ENCODE data around the gene TIMM10B. TPM values are rescaled to one million over a fixed set of nuclear protein-coding genes. Genes with fewer than 3 reads are reported as not detected.

Gene TIMM10B
- polyA plus RNA-seq, 1 donor from 2014 or later = 24.9 TPM

DNA sequence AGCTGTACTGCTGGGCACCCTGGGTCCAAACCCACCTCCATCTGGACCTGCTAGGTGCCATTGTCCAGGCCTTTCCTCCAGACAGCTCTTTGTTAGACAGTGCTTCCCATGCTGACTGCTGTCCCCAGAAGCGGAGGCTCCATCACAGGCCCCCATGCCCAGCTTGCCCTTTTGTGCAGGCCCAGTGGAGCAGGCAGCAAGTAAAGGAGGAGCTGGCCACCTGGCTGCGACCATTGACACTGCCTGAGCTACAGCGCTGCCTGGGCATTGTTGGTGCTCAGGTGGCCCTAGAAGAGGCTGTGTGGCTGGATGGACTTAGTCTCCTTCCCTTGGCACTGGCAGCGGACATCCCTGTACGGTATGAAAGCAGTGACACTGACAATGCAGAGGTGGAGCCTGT, 17.2 kb downstream of the TIMM10B start:
- no peak overlapping the region for H2AFZ ChIP-seq (ENCODE audit: low read depth, low read length)
- H3K27me3 ChIP-seq (ENCODE audit: insufficient read depth, low read depth, low read length) = no peaks in the 10 kb centered on the region
- no peak overlapping the region for H3K27ac ChIP-seq (ENCODE audit: low read length)
- H3K9me2 ChIP-seq (ENCODE audit: insufficient read depth, low read length) = no peaks in the 10 kb centered on the region
- no peak overlapping the region for H3K4me2 ChIP-seq (ENCODE audit: low read length)
- H3K9me3 ChIP-seq (ENCODE audit: low read length) = no peaks in the 10 kb centered on the region
- no peaks in the 10 kb centered on the region for H3K36me3 ChIP-seq (ENCODE audit: insufficient read depth, low read length)
- H4K20me1 ChIP-seq (ENCODE audit: insufficient read depth) = no peaks in the 10 kb centered on the region
- H3K79me2 ChIP-seq (replicated peaks; ENCODE audit: insufficient read depth, low read length) = no peaks in the 10 kb centered on the region
- TF ChIP-seq EZH2 (IDR thresholded peaks at IDR 0.05; ENCODE audit: borderline replicate concordance, insufficient read depth, low read length, poor library complexity, severe bottlenecking) (no peak), POLR2AphosphoS5 (IDR thresholded peaks at IDR 0.05) (no peak), TAF1 (IDR thresholded peaks at IDR 0.05; ENCODE audit: low read depth) (no peak), SMC3 (conservative IDR thresholded peaks at IDR 0.05; ENCODE audit: poor library complexity) (no peak), EP300 (conservative IDR thresholded peaks at IDR 0.05; ENCODE audit: poor library complexity, severe bottlenecking) (no peak), MXI1 (conservative IDR thresholded peaks at IDR 0.05; ENCODE audit: poor library complexity, severe bottlenecking) (no peak), RAD21 (conservative IDR thresholded peaks at IDR 0.05) (no peak)
- TF ChIP-seq, protein P1, sequence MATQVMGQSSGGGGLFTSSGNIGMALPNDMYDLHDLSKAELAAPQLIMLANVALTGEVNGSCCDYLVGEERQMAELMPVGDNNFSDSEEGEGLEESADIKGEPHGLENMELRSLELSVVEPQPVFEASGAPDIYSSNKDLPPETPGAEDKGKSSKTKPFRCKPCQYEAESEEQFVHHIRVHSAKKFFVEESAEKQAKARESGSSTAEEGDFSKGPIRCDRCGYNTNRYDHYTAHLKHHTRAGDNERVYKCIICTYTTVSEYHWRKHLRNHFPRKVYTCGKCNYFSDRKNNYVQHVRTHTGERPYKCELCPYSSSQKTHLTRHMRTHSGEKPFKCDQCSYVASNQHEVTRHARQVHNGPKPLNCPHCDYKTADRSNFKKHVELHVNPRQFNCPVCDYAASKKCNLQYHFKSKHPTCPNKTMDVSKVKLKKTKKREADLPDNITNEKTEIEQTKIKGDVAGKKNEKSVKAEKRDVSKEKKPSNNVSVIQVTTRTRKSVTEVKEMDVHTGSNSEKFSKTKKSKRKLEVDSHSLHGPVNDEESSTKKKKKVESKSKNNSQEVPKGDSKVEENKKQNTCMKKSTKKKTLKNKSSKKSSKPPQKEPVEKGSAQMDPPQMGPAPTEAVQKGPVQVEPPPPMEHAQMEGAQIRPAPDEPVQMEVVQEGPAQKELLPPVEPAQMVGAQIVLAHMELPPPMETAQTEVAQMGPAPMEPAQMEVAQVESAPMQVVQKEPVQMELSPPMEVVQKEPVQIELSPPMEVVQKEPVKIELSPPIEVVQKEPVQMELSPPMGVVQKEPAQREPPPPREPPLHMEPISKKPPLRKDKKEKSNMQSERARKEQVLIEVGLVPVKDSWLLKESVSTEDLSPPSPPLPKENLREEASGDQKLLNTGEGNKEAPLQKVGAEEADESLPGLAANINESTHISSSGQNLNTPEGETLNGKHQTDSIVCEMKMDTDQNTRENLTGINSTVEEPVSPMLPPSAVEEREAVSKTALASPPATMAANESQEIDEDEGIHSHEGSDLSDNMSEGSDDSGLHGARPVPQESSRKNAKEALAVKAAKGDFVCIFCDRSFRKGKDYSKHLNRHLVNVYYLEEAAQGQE (IDR thresholded peaks at IDR 0.05; ENCODE audit: borderline replicate concordance) = no peak
- TF ChIP-seq, protein P2, sequence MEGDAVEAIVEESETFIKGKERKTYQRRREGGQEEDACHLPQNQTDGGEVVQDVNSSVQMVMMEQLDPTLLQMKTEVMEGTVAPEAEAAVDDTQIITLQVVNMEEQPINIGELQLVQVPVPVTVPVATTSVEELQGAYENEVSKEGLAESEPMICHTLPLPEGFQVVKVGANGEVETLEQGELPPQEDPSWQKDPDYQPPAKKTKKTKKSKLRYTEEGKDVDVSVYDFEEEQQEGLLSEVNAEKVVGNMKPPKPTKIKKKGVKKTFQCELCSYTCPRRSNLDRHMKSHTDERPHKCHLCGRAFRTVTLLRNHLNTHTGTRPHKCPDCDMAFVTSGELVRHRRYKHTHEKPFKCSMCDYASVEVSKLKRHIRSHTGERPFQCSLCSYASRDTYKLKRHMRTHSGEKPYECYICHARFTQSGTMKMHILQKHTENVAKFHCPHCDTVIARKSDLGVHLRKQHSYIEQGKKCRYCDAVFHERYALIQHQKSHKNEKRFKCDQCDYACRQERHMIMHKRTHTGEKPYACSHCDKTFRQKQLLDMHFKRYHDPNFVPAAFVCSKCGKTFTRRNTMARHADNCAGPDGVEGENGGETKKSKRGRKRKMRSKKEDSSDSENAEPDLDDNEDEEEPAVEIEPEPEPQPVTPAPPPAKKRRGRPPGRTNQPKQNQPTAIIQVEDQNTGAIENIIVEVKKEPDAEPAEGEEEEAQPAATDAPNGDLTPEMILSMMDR (IDR thresholded peaks at IDR 0.05; ENCODE audit: poor library complexity, severe bottlenecking) = no peak
- no peak overlapping the region for H3K4me3 ChIP-seq (ENCODE audit: low read length)
- H3F3A ChIP-seq (ENCODE audit: insufficient read depth, low read length, poor library complexity, severe bottlenecking) = no peaks in the 10 kb centered on the region
- no peak overlapping the region for H3K9ac ChIP-seq (ENCODE audit: low read length)

DNA sequence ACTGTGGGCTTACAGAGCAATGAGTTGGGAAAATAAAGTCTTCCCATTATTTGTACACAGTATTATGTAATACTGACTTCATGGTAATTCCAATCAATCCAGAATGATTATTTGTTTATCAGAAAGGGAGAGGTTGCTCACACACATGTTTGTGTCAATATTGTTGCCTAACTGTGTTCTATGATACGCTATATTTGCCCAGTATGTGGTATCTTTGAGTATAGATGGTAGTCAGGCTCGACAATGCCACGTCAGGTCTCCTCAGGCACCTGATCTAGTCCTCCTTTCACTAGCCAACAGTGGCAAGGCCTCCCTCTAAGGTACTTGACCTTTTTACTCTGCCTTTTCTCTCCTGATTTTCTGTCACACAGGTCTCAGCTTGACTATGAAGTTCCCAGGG, 21.1 kb downstream of the TIMM10B start:
- no peaks in the 10 kb centered on the region for H3K36me3 ChIP-seq (ENCODE audit: insufficient read depth, low read length)
- no peak overlapping the region for H3K27ac ChIP-seq (ENCODE audit: low read length)
- no peak overlapping the region for H2AFZ ChIP-seq (ENCODE audit: low read depth, low read length)
- no peaks in the 10 kb centered on the region for H3K9me2 ChIP-seq (ENCODE audit: insufficient read depth, low read length)
- no peak for TF ChIP-seq MXI1 (conservative IDR thresholded peaks at IDR 0.05; ENCODE audit: poor library complexity, severe bottlenecking)
- TF ChIP-seq, protein P1 (IDR thresholded peaks at IDR 0.05; ENCODE audit: borderline replicate concordance) = no peak
- no peak for TF ChIP-seq EP300 (conservative IDR thresholded peaks at IDR 0.05; ENCODE audit: poor library complexity, severe bottlenecking)
- TF ChIP-seq POLR2AphosphoS5 (IDR thresholded peaks at IDR 0.05) = no peak
- TF ChIP-seq, protein P2 (IDR thresholded peaks at IDR 0.05; ENCODE audit: poor library complexity, severe bottlenecking) = no peak
- TF ChIP-seq EZH2 (IDR thresholded peaks at IDR 0.05; ENCODE audit: borderline replicate concordance, insufficient read depth, low read length, poor library complexity, severe bottlenecking) = no peak
- no peak for TF ChIP-seq SMC3 (conservative IDR thresholded peaks at IDR 0.05; ENCODE audit: poor library complexity)
- TF ChIP-seq TAF1 (IDR thresholded peaks at IDR 0.05; ENCODE audit: low read depth) = no peak
- TF ChIP-seq RAD21 (conservative IDR thresholded peaks at IDR 0.05) = no peak
- no peaks in the 10 kb centered on the region for H3K9me3 ChIP-seq (ENCODE audit: low read length)
- no peaks in the 10 kb centered on the region for H3K79me2 ChIP-seq (replicated peaks; ENCODE audit: insufficient read depth, low read length)
- no peak overlapping the region for H3K4me2 ChIP-seq (ENCODE audit: low read length)
- no peaks in the 10 kb centered on the region for H3F3A ChIP-seq (ENCODE audit: insufficient read depth, low read length, poor library complexity, severe bottlenecking)
- no peaks in the 10 kb centered on the region for H3K27me3 ChIP-seq (ENCODE audit: insufficient read depth, low read depth, low read length)
- no peak overlapping the region for H3K4me3 ChIP-seq (ENCODE audit: low read length)
- H3K9ac ChIP-seq (ENCODE audit: low read length) = no peak overlapping the region
- no peaks in the 10 kb centered on the region for H4K20me1 ChIP-seq (ENCODE audit: insufficient read depth)

Measured in neural cell (in vitro differentiated cells).